GM23338 (cell line): Measurements from ENCODE around the gene POU5F1. TPM values are rescaled to one million over a fixed set of nuclear protein-coding genes. Genes with fewer than 3 reads are reported as not detected.

ENCODE experiments used
- ATAC-seq: fragments of 200-7000 bp; cut with Tn5 transposase; 3 replicates; pipeline ENCODE4 v1.9.1; 2020
- DNase-seq: peaks from one replicate; pipeline ENCODE4 v3.0.0-alpha.2; 2015; ENCODE audit warnings: low spot score
- H2AFZ ChIP-seq: fragments of 200-600 bp; sonication (generic); 2 replicates; pipeline ENCODE4 v1.8.0; 2016; ENCODE audit warnings: antibody characterized with exemption, mild to moderate bottlenecking, moderate library complexity
- H3F3A ChIP-seq: fragments of 200-600 bp; sonication (generic); replicated peaks from 2 replicates; pipeline ENCODE4 v1.8.0; 2017; ENCODE audit warnings: antibody characterized with exemption, mixed run types, low read depth
- H3K27ac ChIP-seq: fragments of 200-600 bp; sonication (generic); 2 replicates; pipeline ENCODE4 v1.6.1; 2016; ENCODE audit warnings: low read depth
- H3K27me3 ChIP-seq: fragments of 200-600 bp; sonication (generic); 2 replicates; pipeline ENCODE4 v1.8.0; 2016; ENCODE audit warnings: mild to moderate bottlenecking, mixed run types, moderate library complexity; ENCODE audit not compliant: insufficient read depth
- H3K36me3 ChIP-seq: fragments of 200-600 bp; sonication (generic); 2 replicates; pipeline ENCODE4 v1.8.0; 2016; ENCODE audit warnings: mild to moderate bottlenecking; ENCODE audit not compliant: insufficient read depth
- H3K4me1 ChIP-seq: fragments of 200-600 bp; sonication (generic); 2 replicates; pipeline ENCODE4 v1.8.0; 2016; ENCODE audit warnings: mild to moderate bottlenecking, moderate library complexity; ENCODE audit not compliant: insufficient read depth
- H3K4me2 ChIP-seq: fragments of 200-600 bp; sonication (generic); 2 replicates; pipeline ENCODE4 v1.7.1; 2017; ENCODE audit warnings: mixed run types
- H3K4me3 ChIP-seq: fragments of 200-600 bp; sonication (generic); 2 replicates; pipeline ENCODE4 v1.6.1; 2016; ENCODE audit warnings: mixed run types
- H3K79me2 ChIP-seq: fragments of 200-600 bp; sonication (generic); replicated peaks from 2 replicates; pipeline ENCODE4 v1.8.0; 2017; ENCODE audit warnings: mild to moderate bottlenecking; ENCODE audit not compliant: insufficient read depth
- H3K9me2 ChIP-seq: fragments of 200-600 bp; sonication (generic); 2 replicates; pipeline ENCODE4 v1.8.0; 2017; ENCODE audit not compliant: insufficient read depth
- H4K20me1 ChIP-seq: fragments of 200-600 bp; sonication (generic); replicated peaks from 2 replicates; pipeline ENCODE4 v1.8.0; 2017; ENCODE audit warnings: mild to moderate bottlenecking; ENCODE audit not compliant: insufficient read depth
- H3K27ac Mint-ChIP-seq: 2 replicates; pipeline ENCODE4 v1.8.0; 2020; ENCODE audit warnings: inconsistent platforms, mild to moderate bottlenecking, moderate library complexity, mixed read lengths
- H3K27me3 Mint-ChIP-seq: 3 replicates; pipeline ENCODE4 v1.8.0; 2022; ENCODE audit warnings: low read depth, mild to moderate bottlenecking, moderate library complexity, mixed read lengths, inconsistent platforms; ENCODE audit not compliant: insufficient read depth, poor library complexity
- H3K36me3 Mint-ChIP-seq: 3 replicates; pipeline ENCODE4 v1.8.0; 2021; ENCODE audit warnings: low read depth, mild to moderate bottlenecking, inconsistent platforms, moderate library complexity, mixed read lengths
- H3K4me1 Mint-ChIP-seq: 3 replicates; pipeline ENCODE4 v1.8.0; 2020; ENCODE audit warnings: mild to moderate bottlenecking, inconsistent platforms, mixed read lengths
- H3K4me3 Mint-ChIP-seq: 3 replicates; pipeline ENCODE4 v1.8.0; 2021; ENCODE audit warnings: moderate library complexity, mild to moderate bottlenecking, inconsistent platforms, mixed read lengths
- H3K9me3 Mint-ChIP-seq: 3 replicates; pipeline ENCODE4 v1.8.0; 2020; ENCODE audit warnings: moderate library complexity, mild to moderate bottlenecking, inconsistent platforms, mixed read lengths
- CREB1 ChIP-seq: fragments of 250-450 bp; sonication (Bioruptor Pico); IDR thresholded peaks from 2 replicates; pipeline ENCODE4 v1.5.0; 2020; ENCODE audit warnings: low read depth, mild to moderate bottlenecking, moderate library complexity
- ETS1 ChIP-seq: IDR thresholded peaks from 2 replicates; pipeline ENCODE4 v1.6.1; 2016; ENCODE audit warnings: antibody characterized with exemption
- EZH2 ChIP-seq: fragments of 200-600 bp; sonication (generic); IDR thresholded peaks from one replicate; pipeline ENCODE4 v1.8.0; 2017; ENCODE audit warnings: antibody characterized with exemption, mild to moderate bottlenecking, low read depth; ENCODE audit not compliant: unreplicated experiment
- EZH2phosphoT487 ChIP-seq: fragments of 200-600 bp; sonication (generic); IDR thresholded peaks from one replicate; pipeline ENCODE4 v1.8.1; 2018; ENCODE audit warnings: antibody characterized with exemption; ENCODE audit not compliant: unreplicated experiment
- NANOG ChIP-seq: IDR thresholded peaks from 2 replicates; pipeline ENCODE4 v1.6.1; 2016; ENCODE audit warnings: antibody characterized with exemption, borderline replicate concordance
- POLR2AphosphoS5 ChIP-seq: IDR thresholded peaks from 2 replicates; pipeline ENCODE4 v1.6.1; 2016; ENCODE audit warnings: antibody characterized with exemption, low read depth
- REST ChIP-seq: IDR thresholded peaks from one replicate; pipeline ENCODE4 v1.6.1; 2018; ENCODE audit warnings: antibody characterized with exemption; ENCODE audit not compliant: unreplicated experiment
- ZNF462 ChIP-seq: fragments of 250-450 bp; sonication (Bioruptor Pico); IDR thresholded peaks from 2 replicates; pipeline ENCODE4 v1.5.0; 2020; ENCODE audit warnings: mild to moderate bottlenecking, moderate library complexity
- polyA plus RNA-seq: library from polyadenylated mRNA; unstranded; fragments of >200 nt; fragmentation: Nextera tagmentation; extraction: Ambion mirVana; gene quantifications from 2 replicates; pipeline ENCODE4 v1.2.1, GENCODE V29; 2016
- total RNA-seq: library from RNA; depleted of rRNA; stranded (reverse); fragments of >200 nt; shearing (Covaris generic); gene quantifications from 2 replicates; pipeline ENCODE4 v1.2.3, GENCODE V29; 2014

Gene POU5F1
- total and polyA plus RNA-seq, 2 experiments from 2014 or later: 1,839 to 3,419 TPM

GRCh38 chr6:31161216-31162126 lies 9.0 kb downstream of the POU5F1 start:
- Mint-ChIP-seq H3K4me3 (peak overlapping the region; percentile 33; the same call in 2 of the 3 replicates), H3K9me3 (no peaks in the 10 kb centered on the region), H3K27ac (peak overlapping the region; percentile 78), H3K36me3 (peaks cover 62% of the 10 kb centered on the region), H3K27me3 (peaks cover 19% of the 10 kb centered on the region), H3K4me1 (peaks cover 67% of the 10 kb centered on the region)
- Histone ChIP-seq H2AFZ (no peak overlapping the region), H3K36me3 (peaks cover 32% of the 10 kb centered on the region), H3F3A (peaks cover 61% of the 10 kb centered on the region), H4K20me1 (peaks cover 32% of the 10 kb centered on the region), H3K79me2 (peaks cover 33% of the 10 kb centered on the region), H3K4me1 (peaks cover 61% of the 10 kb centered on the region), H3K4me3 (no peak overlapping the region), H3K27me3 (0 out of 2 replicates have a peak, but pooled peaks cover 2% of the 10 kb centered on the region), H3K4me2 (no peak overlapping the region; the same call in 1 of the 2 replicates), H3K9me2 (no peaks in the 10 kb centered on the region), H3K27ac (peak overlapping the region; percentile 83; the same call in 1 of the 2 replicates)
- no peak for ATAC-seq
- TF ChIP-seq EZH2phosphoT487 (no peak), REST (no peak), CREB1 (CRISPR knock-in tag) (no peak), EZH2 (no peak), ETS1 (no peak), NANOG (no peak), POLR2AphosphoS5 (no peak), ZNF462 (CRISPR knock-in tag) (no peak)
- DNase-seq: no peak
